GM19438 (cell line): ENCODE data around the gene TBC1D7.

ENCODE experiments used
- ATAC-seq: cut with Tn5 transposase; IDR thresholded peaks from one replicate; pipeline ENCODE4 v1.9.1; 2021; ENCODE audit warnings: low read depth; ENCODE audit not compliant: unreplicated experiment

Gene TBC1D7

GRCh38 chr6:13296536-13296997 is 31.8 kb downstream of the TBC1D7 start:
- no peak for ATAC-seq

GRCh38 chr6:13295576-13295975 is 32.8 kb downstream of the TBC1D7 start:
- no peak for ATAC-seq

GRCh38 chr6:13294499-13295069 is 33.8 kb downstream of the TBC1D7 start:
- no peak for ATAC-seq

- ATAC-seq = no peak
These were observed 35.6 kb downstream of the TBC1D7 start for GRCh38 chr6:13292774-13293173.

GRCh38 chr6:13290335-13290734 is 38.0 kb downstream of the TBC1D7 start:
- ATAC-seq = no peak

GRCh38 chr6:13289789-13290318 is 38.5 kb downstream of the TBC1D7 start:
- no peak for ATAC-seq

- ATAC-seq = no peak
These were observed 39.4 kb downstream of the TBC1D7 start for GRCh38 chr6:13288969-13289391.

GRCh38 chr6:13288481-13288880 is 39.9 kb downstream of the TBC1D7 start:
- ATAC-seq = no peak

- no peak for ATAC-seq
These were observed 41.2 kb downstream of the TBC1D7 start for GRCh38 chr6:13287104-13287503.

- peak; percentile 65 for ATAC-seq
These were observed 42.2 kb downstream of the TBC1D7 start for GRCh38 chr6:13286181-13286580.

- ATAC-seq = peak; percentile 7
These were observed 42.6 kb downstream of the TBC1D7 start for GRCh38 chr6:13285705-13286104.

- ATAC-seq = no peak
These were observed 43.7 kb downstream of the TBC1D7 start for GRCh38 chr6:13284646-13285045.

GRCh38 chr6:13283331-13283730 is 45.0 kb downstream of the TBC1D7 start:
- ATAC-seq = no peak

GRCh38 chr6:13282393-13283069 is 45.8 kb downstream of the TBC1D7 start:
- no peak for ATAC-seq

- ATAC-seq = no peak
These were observed 46.7 kb downstream of the TBC1D7 start for GRCh38 chr6:13281686-13282085.

GRCh38 chr6:13280254-13280653 is 48.1 kb downstream of the TBC1D7 start:
- no peak for ATAC-seq

GRCh38 chr6:13278991-13279390 is 49.3 kb downstream of the TBC1D7 start:
- ATAC-seq = no peak

- no peak for ATAC-seq
These were observed 50.2 kb downstream of the TBC1D7 start for GRCh38 chr6:13278164-13278563.

GRCh38 chr6:13277231-13277630 is 51.1 kb downstream of the TBC1D7 start:
- ATAC-seq = no peak

GRCh38 chr6:13275435-13275989 is 52.8 kb downstream of the TBC1D7 start:
- ATAC-seq = no peak

GRCh38 chr6:13274707-13275434 is 53.5 kb downstream of the TBC1D7 start:
- no peak for ATAC-seq
